HG03103 (cell line): ENCODE results near the gene LIMCH1.
"Not testable (repeated sequence)": the region's sequence is repeated elsewhere in the genome, so short reads cannot be mapped to it uniquely, and the experiment has no call there.

Experiments
- ATAC-seq: cut with Tn5 transposase; IDR thresholded peaks from one replicate; pipeline ENCODE4 v1.9.1; 2021; ENCODE audit warnings: low read depth; ENCODE audit not compliant: unreplicated experiment

LIMCH1 gene, protein sequence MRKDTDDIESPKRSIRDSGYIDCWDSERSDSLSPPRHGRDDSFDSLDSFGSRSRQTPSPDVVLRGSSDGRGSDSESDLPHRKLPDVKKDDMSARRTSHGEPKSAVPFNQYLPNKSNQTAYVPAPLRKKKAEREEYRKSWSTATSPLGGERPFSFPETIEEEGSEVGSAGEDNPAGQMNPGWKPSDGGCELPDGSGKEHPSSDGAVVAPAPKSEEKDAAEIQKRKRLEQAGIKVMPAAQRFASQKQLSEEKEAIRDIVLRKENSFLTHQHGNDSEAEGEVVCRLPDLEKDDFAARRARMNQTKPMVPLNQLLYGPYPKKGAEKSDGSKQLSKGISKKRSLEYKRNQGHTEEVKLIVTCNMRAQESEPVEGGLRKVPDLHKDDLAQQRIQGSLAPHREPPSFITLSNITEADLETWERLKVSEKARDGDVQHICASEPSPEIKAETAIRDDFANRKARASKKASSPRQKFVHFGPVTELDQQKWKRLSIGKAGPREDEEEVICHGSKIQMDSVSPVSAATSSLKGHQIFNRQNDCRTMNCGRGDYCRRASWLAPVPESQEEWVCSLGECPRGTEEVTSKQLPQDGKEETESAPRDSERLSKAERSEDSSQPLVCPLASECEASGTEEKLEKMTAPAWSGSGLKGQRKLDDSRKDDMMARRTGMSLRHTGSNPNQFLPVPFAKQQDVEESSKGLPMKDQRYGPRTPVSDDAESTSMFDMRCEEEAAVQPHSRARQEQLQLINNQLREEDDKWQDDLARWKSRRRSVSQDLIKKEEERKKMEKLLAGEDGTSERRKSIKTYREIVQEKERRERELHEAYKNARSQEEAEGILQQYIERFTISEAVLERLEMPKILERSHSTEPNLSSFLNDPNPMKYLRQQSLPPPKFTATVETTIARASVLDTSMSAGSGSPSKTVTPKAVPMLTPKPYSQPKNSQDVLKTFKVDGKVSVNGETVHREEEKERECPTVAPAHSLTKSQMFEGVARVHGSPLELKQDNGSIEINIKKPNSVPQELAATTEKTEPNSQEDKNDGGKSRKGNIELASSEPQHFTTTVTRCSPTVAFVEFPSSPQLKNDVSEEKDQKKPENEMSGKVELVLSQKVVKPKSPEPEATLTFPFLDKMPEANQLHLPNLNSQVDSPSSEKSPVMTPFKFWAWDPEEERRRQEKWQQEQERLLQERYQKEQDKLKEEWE (N-terminal part only)

DNA sequence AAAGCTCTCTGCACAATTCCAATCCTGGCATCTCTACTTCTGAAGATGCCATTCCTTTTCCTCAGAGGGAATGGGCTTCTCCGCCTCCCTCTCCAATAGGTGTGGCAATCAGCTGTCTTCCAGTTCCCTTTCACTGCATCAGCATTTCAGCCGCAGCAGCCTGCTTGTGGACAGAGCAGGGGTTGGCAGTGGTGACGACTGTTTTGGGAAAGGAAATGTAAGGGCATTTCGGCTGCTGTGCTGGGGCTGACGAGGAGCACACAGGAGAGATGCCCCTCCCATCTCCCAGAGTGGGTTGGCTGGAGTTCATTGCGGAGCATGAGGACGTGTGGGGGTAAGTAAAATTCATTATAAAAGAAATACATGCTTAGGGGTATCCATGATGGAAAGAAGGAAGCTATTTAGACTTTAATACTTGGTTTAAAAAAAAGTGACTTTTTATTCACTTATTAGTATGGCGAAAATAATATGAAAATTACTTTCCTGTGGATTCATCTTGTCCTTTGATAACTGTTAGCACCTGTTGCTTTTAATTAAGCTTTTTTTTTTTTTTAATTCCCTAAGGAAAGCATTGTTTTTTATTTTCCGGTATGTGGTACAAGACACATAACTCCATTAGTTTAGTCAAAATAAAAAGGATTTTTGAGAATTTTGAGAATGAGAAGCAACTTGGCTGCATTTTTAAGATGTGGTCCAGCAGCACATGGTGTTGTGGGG, at the start of gene LIMCH1:
TSS of gene LIMCH1 (plus strand) at position 141 of the 717 bp plus-strand sequence. CDS start 67,839 bp downstream, outside the sequence.
- ATAC-seq: no peak

GRCh38 chr4:41491081-41491576, 46.8 kb upstream of the LIMCH1 start:
- not testable (repeated sequence) for ATAC-seq

DNA sequence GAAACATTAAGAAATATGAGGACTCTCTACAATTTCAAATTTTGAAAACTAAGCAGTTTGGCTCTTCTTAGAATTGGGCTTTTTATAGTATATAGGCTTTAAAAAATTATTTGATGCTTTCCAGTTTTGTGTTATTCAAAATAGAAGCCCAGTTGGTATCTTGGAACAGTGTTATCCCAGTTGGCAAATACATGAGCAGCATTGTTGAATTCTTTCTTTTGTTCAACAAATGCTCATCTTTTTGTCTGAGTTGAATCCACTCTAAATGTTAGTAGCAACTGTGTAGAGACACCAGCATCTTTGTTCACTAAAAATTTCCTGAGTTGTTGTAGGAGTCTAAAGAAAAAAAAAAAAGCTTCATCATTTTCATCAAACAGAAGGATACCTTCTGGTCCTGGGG, 41.0 kb upstream of the LIMCH1 start:
- ATAC-seq: no peak

GRCh38 chr4:41498177-41498576, 39.8 kb upstream of the LIMCH1 start:
- ATAC-seq: no peak

DNA sequence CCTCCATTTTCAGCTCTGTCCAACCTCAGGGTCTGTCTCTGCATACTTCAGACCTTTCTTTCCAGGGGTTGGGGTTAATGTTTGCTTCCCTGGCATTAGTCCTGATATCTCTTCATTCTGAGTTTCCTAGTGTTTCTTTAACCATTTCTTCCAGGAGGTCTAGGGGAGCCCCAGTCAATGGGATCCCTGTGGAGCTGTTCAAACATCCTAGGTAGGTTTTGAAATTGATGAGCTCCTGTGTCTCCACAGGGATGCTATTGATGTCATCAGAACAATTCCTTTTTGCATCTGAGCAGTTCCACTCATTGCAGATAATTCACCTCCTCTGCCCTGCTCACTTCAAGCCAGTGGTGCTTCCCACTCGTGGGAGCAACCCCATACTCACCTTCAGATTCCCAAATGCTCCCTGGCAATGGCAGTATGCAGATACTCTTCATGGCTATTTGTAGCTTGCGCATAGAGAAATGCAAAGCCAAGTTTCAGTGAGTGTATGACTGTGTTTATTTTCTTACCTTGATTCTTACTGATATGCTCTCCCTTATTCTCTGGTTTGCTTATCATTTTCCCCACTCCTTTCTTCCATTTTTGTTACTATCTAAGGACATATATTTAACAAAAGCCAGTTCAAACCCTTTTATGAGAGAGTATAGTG, 33.7 kb upstream of the LIMCH1 start:
- ATAC-seq: no peak

- ATAC-seq: no peak
These were observed 32.7 kb upstream of the LIMCH1 start for GRCh38 chr4:41505161-41505661.

DNA sequence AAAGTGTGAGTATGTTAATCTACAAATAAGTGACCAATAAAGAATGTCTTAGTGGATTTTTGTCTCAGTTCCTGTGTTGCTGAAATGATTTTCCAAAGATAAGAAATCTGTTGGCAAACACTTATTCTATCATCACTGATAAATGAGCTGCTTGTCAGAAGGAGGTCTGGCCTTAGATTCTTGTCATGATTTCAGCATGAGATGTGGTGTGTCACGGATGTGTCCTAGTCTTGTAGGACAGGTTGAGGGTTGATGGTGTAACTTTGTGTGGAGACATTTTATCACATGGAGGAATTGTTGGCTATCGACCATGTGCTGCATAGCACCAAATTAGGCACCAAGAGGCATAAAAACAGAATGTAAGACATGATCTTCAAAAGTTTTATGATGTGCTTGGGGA, 31.8 kb upstream of the LIMCH1 start:
- no peak for ATAC-seq

DNA sequence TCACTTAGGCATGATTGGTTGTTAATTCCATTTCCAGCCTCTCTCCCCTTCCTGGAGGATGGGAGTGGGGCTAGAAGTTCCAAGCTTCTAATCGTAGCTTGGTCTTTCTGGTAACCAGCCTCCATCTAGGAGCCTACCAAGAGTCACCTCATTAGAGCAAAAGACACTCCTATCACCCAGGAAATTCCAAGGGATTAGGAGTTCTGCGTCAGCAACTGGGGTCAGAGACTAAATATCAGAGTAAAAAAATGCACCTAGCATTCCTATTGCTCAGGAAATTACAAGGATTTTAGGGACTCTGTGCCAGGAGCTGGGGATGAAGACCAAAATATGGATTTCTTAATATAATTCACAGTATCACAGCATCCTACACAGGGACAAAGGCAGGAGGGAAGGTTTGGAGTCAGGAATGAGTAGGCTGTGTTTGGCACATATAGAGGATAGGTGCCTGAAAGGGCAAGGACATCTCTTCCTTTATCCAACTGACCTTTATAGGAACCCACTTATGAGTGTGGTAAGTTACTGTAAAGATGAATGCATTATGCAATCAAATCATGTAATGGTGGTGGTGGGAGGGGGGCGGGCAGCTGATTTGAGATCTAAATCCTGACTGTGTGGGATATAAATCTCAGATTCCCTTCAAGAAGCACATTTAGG, 30.5 kb upstream of the LIMCH1 start:
- no peak for ATAC-seq

DNA sequence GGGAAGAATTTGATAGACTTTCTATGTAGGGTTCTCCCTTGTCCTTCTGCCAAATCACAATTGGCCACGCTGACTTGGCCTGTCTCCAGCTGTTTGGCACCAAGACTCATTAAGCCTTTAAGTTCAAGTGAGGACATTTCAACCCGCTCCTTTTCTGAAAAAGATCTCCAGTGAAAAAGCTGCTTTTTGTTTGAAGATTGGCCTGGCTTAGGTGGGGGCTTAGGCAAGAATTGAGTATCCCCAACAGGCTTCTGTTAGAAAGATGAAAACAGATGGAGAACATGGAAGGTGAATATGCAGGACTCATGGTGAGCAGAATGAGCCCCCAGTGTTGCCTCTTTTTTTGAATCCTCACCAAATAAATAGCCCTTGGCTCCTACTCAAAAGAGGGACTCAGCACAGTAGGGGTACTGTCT, 28.5 kb upstream of the LIMCH1 start:
- no peak for ATAC-seq

GRCh38 chr4:41510179-41510578, 27.8 kb upstream of the LIMCH1 start:
- ATAC-seq: no peak

DNA sequence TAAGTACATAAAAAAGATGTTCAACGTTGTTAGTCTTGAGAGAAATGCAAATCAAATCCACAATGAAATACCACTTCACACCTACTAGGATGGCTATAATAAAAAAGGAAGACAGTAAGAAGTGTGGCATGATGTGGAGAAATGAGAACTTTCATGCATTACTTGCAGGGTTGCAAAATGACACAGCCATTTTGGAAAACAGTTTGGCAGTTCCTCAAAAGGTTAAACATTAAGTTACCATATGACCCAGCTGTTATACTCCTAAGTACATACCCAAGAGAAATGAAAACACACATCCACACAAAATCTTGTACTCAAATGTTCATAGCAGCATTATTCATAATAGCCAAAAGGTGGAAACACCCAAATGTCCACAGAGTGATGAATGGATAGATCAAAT, 25.8 kb upstream of the LIMCH1 start:
- ATAC-seq: no peak

GRCh38 chr4:41512596-41512995, 25.4 kb upstream of the LIMCH1 start:
- no peak for ATAC-seq

- ATAC-seq: no peak
These were observed 23.8 kb upstream of the LIMCH1 start for GRCh38 chr4:41514169-41514568.

GRCh38 chr4:41514766-41515481, 23.0 kb upstream of the LIMCH1 start:
- no peak for ATAC-seq

DNA sequence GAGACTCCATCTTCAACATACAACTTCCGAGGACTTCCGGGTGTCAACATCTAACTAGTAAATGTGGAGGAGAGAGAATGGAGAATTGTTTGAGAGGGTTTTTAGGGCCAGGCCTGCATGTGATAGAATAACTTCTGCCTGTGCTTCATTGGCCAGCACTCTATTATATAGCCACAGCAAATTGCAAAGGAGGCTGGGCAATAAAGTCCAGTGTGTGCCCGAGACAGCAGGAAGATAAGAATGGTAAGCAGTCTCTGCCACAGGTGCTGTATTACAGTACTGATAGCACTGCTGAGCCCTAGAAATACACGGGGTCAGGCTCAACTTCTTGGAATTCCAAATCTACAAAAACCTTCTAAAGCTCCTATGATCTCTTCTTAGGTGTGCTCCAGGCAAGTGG, 20.8 kb upstream of the LIMCH1 start:
- ATAC-seq: no peak

DNA sequence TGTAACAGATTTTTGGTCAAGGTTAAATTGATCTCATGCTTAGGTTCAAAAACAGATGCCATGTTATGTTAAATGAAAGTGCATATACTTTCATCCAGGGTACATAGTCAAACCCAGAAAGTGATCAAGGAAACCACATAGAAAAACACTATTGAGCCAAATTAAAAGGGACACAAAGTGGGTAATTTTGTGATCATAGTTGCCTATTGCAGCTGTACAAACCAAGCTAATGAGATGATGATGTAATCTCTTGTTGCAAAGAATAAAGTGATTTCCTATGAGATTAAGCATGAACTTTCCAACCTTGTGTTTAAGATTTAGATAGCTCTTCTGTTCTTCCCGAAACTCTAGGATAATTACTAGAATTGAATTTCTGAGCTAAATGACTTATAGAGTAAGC, 20.2 kb upstream of the LIMCH1 start:
- no peak for ATAC-seq

DNA sequence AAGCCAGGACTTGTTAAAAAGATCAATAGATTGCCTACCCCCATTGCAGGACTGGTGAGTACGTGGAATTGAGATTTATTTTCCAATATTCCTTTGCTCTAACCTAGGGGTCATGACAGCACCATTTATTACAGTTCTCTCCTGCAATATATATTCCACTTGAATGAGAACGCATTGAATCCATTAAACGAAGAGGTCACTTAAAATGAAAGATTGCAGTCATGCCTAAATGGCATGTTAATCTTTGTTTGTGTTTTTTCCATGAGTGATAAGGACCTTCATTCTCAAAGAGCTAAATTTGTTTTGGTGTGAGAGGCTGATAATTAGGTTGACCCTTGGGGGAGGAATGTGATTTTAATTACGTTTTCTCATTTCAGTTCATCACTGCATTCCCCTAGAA, 13.5 kb upstream of the LIMCH1 start:
- no peak for ATAC-seq

DNA sequence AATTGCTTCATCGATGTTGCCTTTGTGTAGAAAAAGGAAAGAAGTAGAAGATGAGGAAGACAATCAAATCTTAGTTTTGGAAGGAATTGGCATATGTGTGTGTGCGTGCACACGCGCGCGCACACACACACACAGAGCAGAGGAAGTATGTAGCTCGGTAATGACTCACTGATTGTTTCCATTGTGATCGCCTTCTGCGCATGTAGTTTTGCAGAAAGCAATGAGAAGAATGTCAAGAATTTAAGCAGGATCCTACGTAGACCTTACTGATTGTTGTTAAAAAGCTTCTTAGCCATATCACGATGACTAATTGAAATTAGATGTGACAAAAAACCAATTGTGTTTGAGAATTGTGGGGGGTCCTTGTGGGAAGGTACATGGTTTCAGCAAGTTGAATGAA, 12.8 kb upstream of the LIMCH1 start:
- no peak for ATAC-seq
